Left ventricle myocardium inferior (tissue), 1 donor: ENCODE results near the gene RXFP2. TPM values are rescaled to one million over a fixed set of nuclear protein-coding genes. Genes with fewer than 3 reads are reported as not detected.

Experiments used
- DNase-seq: peaks from one replicate; pipeline ENCODE4 v3.0.0-alpha.2; 2020
- H3K27ac ChIP-seq: fragments of 200-600 bp; replicated peaks from 2 replicates; pipeline ENCODE4 v1.8.0; 2021
- H3K27me3 ChIP-seq: fragments of 200-600 bp; 2 replicates; pipeline ENCODE4 v1.8.0; 2021; ENCODE audit warnings: low read depth
- H3K36me3 ChIP-seq: fragments of 200-600 bp; 2 replicates; pipeline ENCODE4 v1.8.0; 2021
- H3K4me1 ChIP-seq: fragments of 200-600 bp; 2 replicates; pipeline ENCODE4 v1.8.0; 2021
- H3K4me3 ChIP-seq: fragments of 200-600 bp; 2 replicates; pipeline ENCODE4 v1.8.0; 2021; ENCODE audit warnings: mild to moderate bottlenecking, moderate library complexity
- H3K9me3 ChIP-seq: fragments of 200-600 bp; replicated peaks from 2 replicates; pipeline ENCODE4 v1.8.0; 2021
- CTCF ChIP-seq: fragments of 200-600 bp; IDR thresholded peaks from 2 replicates; pipeline ENCODE4 v1.8.0; 2021; ENCODE audit warnings: antibody characterized with exemption, mild to moderate bottlenecking, borderline replicate concordance
- intact Hi-C: fragments of 100-400 bp; cut with micrococcal nuclease; formaldehyde crosslinking; loops from one replicate; pipeline ENCODE4 v1.11.0; 2022
- total RNA-seq: library from RNA; stranded (reverse); fragmentation: NEBNext Ultra II Directional; extraction: Animal tissue kit (Norgen Biotek cat#: 25700); gene quantifications from one replicate; pipeline ENCODE4 v1.2.1, GENCODE V29; 2021
- donor health status: DM: no; HTN: yes; CAD: no; lungs with severe emphysema.

RXFP2 gene
- total RNA-seq, 1 donor from 2014 or later: not detected

GRCh38 chr13:31765138-31765785 lies 25.9 kb downstream of the RXFP2 start:
- Histone ChIP-seq H3K9me3 (no peaks in the 10 kb centered on the region), H3K27me3 (peaks cover 24% of the 10 kb centered on the region), H3K4me1 (no peaks in the 10 kb centered on the region), H3K4me3 (no peak overlapping the region), H3K36me3 (no peaks in the 10 kb centered on the region), H3K27ac (no peak overlapping the region)
- DNase-seq: no peak
- intact Hi-C loops: no loop called here
- no peak for TF ChIP-seq CTCF

GRCh38 chr13:31767175-31767900 lies 28.0 kb downstream of the RXFP2 start:
- Histone ChIP-seq H3K4me3 (no peak overlapping the region), H3K27me3 (peaks cover 26% of the 10 kb centered on the region), H3K36me3 (no peaks in the 10 kb centered on the region), H3K4me1 (no peaks in the 10 kb centered on the region), H3K27ac (no peak overlapping the region), H3K9me3 (no peaks in the 10 kb centered on the region)
- intact Hi-C loops: no loop called here
- TF ChIP-seq CTCF: no peak
- DNase-seq: no peak

GRCh38 chr13:31768351-31768750 lies 29.0 kb downstream of the RXFP2 start:
- H3K27ac ChIP-seq: no peak overlapping the region
- no peak for DNase-seq
- no peaks in the 10 kb centered on the region for H3K36me3 ChIP-seq
- H3K27me3 ChIP-seq: peaks cover 26% of the 10 kb centered on the region
- H3K4me3 ChIP-seq: no peak overlapping the region
- intact Hi-C loops: no loop called here
- peaks cover 2% of the 10 kb centered on the region for H3K4me1 ChIP-seq
- TF ChIP-seq CTCF: no peak
- no peaks in the 10 kb centered on the region for H3K9me3 ChIP-seq

GRCh38 chr13:31769575-31769974 lies 30.2 kb downstream of the RXFP2 start:
- Histone ChIP-seq H3K4me3 (no peak overlapping the region), H3K27ac (no peak overlapping the region), H3K27me3 (peaks cover 26% of the 10 kb centered on the region), H3K36me3 (no peaks in the 10 kb centered on the region), H3K9me3 (no peaks in the 10 kb centered on the region), H3K4me1 (peaks cover 6% of the 10 kb centered on the region)
- TF ChIP-seq CTCF: no peak
- intact Hi-C loops: no loop called here
- no peak for DNase-seq

GRCh38 chr13:31772231-31772630 lies 32.9 kb downstream of the RXFP2 start:
- Histone ChIP-seq H3K4me1 (peaks cover 6% of the 10 kb centered on the region), H3K9me3 (no peaks in the 10 kb centered on the region), H3K27me3 (peaks cover 13% of the 10 kb centered on the region), H3K27ac (no peak overlapping the region), H3K4me3 (no peak overlapping the region), H3K36me3 (no peaks in the 10 kb centered on the region)
- intact Hi-C loops: no loop called here
- no peak for TF ChIP-seq CTCF
- no peak for DNase-seq
